GM12892 (cell line): ENCODE results near the gene TBL1X.

ENCODE experiments used
- DNase-seq: peaks from one replicate; pipeline ENCODE4 v3.0.0; 2011; ENCODE audit not compliant: insufficient read length
- FAIRE-seq: peaks from 2 replicates; lab custom pipeline; 2011; peaks lifted over from hg19 to GRCh38; lab: Jason Lieb, UNC
- POLR2A ChIP-seq: IDR thresholded peaks from 2 replicates; pipeline ENCODE4 v1.6.1; 2011; ENCODE audit warnings: low read depth, low read length, control low read depth
- POLR2AphosphoS5 ChIP-seq: IDR thresholded peaks from 2 replicates; pipeline ENCODE4 v1.6.1; 2011; ENCODE audit warnings: low read depth, low read length, control low read depth
- TAF1 ChIP-seq: IDR thresholded peaks from 2 replicates; pipeline ENCODE4 v1.6.1; 2011; ENCODE audit warnings: low read depth, mild to moderate bottlenecking, control low read depth, low read length, borderline replicate concordance

Gene TBL1X

DNA sequence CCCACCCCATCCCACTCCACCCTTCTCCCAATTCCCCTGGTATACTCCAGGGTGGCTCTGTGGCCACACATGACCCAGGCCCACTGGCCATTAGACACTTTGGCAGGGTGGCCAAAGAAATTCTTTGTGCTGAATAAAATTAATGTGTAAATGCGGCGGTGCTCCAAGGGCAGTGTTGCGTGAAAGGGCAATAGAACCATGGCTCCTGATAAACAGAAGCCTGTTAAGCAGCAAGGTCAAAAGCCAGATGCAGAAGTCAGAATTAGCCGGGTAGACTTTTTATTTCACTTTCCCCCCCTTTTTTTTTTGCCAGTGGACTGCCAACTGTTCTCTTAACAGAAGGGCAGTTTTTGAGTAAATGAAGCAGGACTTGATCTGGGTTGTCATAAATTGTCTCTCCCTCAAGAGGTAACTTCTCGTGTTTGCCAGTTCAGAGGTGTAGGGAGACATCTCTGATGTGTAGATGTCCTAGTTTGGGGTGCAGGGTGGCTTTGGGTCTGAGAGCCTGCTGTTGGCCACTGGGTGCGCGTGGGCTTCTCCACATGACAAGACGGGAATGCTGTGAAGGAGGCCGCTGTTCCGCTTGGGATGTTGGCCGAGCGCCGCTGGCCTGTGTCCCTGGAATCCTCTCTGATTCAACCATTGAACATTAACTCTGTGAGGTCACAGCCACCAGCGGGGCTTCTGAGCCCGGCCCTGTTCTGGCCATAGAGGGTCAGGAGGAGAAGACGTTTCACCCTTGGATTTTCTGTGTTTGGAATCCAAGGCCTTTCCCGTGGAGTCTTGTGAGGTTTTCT is 139.5 kb downstream of the TBL1X start:
- FAIRE-seq = no peak
- no peak for TF ChIP-seq TAF1
- no peak for TF ChIP-seq POLR2A
- TF ChIP-seq POLR2AphosphoS5 = no peak
- no peak for DNase-seq

DNA sequence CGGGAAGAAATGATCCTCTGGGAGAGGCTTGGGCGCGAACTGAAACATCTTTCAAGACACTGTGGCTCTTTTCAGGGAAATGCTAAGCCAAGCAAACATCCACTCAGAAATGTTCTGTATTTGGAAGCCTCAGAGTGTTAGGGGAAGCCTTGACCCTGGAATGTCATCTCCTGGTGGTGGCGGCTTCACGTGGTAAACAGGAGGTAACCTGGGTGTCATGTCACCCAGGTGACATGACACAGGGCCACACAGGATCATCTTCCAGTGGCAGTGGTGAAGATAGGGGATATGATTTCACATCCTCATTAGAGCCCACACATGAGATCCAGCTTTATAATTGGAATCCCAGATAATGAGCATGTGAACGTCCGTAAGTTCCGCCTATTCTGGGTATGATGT is 140.0 kb downstream of the TBL1X start:
- DNase-seq (no peak), FAIRE-seq (no peak)
- no peak for TF ChIP-seq POLR2AphosphoS5
- TF ChIP-seq POLR2A = no peak
- no peak for TF ChIP-seq TAF1

DNA sequence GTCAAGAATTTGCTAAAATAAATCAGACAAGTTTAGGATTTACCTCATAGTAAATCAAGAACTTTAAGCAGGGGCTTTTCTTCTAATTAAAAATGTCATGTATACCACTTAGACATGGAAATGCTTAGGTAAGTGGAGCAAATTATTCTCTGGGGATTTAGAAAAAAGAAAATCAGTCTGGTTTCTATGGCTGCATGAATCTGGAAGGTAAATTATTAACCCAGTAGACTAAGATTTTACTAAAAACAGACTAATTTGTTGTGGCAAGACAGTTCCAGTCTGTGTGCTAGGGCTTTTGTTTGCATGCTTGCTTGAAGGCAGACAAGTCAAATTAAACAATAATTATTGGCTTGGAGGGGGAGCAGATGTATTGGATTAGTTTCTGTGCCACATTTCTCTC is 140.6 kb downstream of the TBL1X start:
- DNase-seq (no peak), FAIRE-seq (no peak)
- TF ChIP-seq POLR2AphosphoS5 (no peak), TAF1 (no peak)

DNA sequence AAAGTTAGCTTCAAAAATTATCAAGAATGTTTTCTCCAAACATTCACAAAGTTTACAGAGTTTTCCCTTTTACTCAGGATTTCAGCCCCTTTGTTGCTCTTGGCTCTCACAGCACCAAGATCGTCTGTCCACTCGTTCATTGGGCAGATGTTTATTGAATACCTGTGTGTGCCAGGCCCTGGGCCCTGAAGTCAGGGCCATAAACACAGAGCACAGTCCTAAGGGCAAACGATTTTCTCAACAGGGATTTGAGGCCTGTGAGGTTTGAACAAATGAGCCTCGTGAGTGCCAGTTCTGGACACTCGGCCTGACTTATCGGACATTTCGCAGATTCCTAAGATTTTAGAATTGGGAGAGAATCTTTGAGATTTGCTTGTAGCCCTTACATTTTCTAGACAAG is 142.1 kb downstream of the TBL1X start:
- no peak for TF ChIP-seq TAF1
- no peak for TF ChIP-seq POLR2A
- no peak for TF ChIP-seq POLR2AphosphoS5
- no peak for FAIRE-seq
- DNase-seq = no peak

DNA sequence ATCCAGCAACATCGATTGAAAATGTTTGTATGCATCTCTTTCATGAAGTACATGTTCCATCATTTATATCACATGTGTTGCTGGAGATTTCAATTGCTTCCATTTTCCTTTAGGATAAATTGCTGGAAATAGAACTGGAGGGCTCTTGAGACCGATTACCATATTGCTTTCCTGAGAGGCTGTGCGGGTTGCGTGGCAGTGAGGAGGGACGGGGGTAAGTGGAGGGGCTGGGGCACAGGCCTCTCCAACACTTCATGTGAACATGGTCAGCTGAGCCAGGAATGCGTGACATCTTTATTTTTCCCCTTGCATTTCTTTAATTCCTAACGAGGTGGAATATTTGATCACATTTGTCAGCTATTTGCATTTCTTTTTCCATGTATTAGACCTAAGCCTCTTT is 144.6 kb downstream of the TBL1X start:
- DNase-seq = no peak
- TF ChIP-seq POLR2A = no peak
- no peak for TF ChIP-seq POLR2AphosphoS5
- no peak for TF ChIP-seq TAF1
- FAIRE-seq = no peak

DNA sequence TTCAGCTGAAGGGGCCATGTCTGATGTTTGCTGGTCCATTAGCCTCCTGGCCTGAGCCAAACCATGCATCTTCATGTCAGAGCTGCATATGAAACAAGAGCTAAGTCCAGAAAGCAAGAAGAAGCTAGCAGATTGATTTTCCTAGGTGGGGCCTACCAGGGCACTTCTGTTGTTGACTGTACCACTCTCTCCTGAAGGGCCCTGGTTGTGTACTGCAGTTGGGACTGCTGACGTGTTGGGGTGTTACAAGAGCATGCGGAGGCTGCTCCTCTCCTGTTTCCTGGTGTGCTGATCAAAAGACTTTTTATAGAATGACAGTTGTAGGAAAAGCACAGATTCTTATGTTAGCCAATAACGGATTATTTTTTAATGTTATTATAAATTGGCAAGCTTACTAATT is 145.1 kb downstream of the TBL1X start:
- FAIRE-seq = no peak
- no peak for DNase-seq

DNA sequence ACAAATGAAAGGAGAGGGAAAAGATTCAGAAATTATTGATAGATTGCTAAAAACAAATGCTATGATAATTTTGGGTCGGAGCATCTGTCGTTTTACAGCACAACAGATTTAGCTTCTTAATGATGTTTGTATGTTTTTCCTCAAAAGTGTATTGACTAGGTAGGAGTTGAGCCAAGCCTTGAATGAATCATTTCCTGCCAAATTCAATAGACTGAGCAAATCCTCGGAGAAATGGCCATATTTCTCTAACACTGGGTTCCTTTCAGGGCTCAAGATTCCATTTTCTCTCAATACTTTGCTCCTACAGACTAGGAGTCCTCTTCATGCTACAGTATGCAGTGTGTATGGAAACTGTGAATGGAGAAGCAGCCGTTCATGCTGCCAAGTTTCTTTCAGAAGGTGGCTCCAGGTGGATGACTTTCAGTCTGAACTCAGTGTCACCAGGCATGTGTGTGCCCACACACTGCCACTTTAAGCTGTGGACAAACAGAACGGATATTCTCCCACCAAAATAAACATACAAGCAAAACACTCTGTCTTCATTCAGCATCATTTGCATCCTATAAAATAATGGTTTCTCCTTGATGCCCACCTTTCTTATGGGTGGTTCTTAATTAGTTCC is 146.0 kb downstream of the TBL1X start:
- TF ChIP-seq POLR2AphosphoS5 (no peak), TAF1 (no peak), POLR2A (no peak)
- no peak for DNase-seq
- FAIRE-seq = no peak

More for the DNA sequence above, 145.1 kb downstream of the TBL1X start:
- TF ChIP-seq POLR2A (no peak), TAF1 (no peak), POLR2AphosphoS5 (no peak)

DNA sequence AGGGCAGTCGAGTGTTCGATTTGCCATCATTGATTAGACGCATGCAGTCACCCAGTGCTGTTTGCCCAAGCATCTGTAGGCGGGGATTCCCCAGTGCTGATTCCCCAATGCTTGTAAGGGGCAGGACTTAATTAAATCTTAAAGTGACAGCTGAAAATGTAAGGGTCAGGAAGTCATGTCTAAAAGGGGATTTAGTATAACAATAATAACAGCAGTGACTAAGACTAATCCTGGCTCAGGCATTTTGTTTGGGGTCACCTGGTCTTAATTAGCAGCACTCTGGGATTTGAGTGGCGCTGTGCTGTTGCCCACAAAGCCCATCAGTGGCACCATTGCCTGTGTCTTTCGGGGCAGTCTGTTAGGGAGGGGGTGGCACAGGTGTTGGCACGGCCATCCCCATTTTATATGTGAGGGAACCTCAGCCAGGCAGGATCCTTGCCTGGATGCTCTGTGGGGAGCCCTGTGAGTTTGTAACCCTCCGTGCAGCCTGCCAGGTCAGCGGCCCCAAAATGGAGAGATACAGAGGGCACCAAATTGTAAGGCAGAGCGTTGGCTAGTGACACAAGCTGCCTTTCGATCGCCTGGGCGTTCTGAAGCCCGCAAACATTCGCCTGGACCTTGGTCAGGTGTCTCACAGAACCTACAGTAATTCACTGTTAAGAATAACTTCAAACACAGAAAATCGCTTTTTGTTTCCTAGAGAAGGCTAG is 146.7 kb downstream of the TBL1X start:
- DNase-seq (no peak), FAIRE-seq (peak; percentile 92)
- no peak for TF ChIP-seq POLR2A
- TF ChIP-seq POLR2AphosphoS5 = no peak
- no peak for TF ChIP-seq TAF1

DNA sequence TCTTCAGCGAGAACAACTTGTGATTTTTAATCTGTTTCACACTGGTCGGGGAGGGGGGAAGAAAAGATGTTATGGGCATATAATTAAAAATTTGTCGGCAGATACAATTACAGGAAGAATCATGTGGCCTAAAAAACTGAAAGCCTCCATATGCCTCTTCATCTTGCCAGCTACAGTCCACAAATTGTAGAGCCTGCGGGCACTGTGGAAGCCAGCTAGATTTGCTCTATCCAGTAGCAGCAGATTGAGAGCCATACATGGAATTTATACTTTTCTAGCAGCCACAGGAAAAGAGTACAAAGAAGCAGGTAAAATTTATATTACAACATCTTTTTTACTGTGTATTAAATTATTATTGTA is 147.3 kb downstream of the TBL1X start:
- FAIRE-seq = no peak
- no peak for DNase-seq
- TF ChIP-seq TAF1 (no peak), POLR2A (no peak), POLR2AphosphoS5 (no peak)

DNA sequence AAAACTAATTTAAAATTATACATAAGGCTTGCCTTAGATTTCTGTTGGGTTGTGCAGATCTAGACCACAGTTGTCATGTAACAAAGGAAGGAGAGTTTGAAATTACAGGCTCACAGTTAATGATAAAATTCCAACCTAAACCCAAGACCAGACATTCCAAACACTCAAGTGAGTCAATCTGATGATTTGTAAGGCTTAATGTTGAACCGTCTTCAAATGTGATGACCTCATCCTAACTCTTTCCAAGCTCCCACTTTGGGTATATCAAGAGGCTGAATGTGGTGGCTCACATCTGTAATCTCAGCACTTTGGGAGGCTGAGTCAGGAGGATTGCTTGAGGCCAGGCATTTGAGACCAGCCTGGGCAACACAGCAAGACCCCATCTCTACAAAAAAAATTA is 149.2 kb downstream of the TBL1X start:
- no peak for FAIRE-seq
- DNase-seq = no peak
- no peak for TF ChIP-seq POLR2A
- no peak for TF ChIP-seq TAF1
- TF ChIP-seq POLR2AphosphoS5 = no peak

DNA sequence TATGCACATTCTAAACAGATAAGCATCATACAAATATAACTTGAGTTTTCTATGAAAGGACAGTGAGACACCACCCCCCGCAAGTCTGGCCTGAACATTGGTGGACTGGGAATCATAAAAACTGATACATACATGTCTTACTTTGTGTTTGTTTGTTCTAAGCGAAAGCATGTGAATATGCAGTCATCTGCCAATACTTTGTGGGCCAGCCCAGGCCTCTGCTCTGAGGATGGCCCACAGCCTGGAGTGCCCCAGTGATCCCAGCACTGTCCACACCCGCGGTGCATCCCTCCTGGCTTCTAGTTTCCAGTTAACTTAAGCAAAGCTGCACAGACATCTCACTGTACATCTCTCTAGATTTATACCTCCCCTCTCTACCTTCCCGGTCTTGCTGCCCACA is 154.3 kb downstream of the TBL1X start:
- FAIRE-seq (no peak), DNase-seq (no peak)
- TF ChIP-seq POLR2A (no peak), TAF1 (no peak), POLR2AphosphoS5 (no peak)

DNA sequence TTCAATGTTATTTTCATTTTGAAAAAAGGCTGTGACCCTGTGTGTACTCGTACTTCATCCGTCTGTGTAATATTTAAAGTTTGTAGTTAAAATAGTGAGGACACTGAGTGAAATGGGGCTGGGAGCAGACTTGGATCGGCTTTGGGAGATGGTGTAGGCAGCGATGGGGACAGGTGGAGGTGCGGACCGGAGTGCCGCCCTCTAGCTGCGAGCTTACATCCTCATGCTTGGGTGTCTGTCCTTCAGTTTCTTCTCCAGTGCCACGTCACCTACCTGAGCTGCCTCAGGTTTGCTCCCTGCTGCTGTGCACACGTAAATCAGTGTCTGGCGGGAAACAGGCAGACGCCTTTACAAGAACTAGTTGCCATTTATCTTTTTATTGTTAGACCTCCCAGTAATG is 154.7 kb downstream of the TBL1X start:
- no peak for FAIRE-seq
- no peak for DNase-seq
- TF ChIP-seq POLR2A (no peak), POLR2AphosphoS5 (no peak), TAF1 (no peak)

DNA sequence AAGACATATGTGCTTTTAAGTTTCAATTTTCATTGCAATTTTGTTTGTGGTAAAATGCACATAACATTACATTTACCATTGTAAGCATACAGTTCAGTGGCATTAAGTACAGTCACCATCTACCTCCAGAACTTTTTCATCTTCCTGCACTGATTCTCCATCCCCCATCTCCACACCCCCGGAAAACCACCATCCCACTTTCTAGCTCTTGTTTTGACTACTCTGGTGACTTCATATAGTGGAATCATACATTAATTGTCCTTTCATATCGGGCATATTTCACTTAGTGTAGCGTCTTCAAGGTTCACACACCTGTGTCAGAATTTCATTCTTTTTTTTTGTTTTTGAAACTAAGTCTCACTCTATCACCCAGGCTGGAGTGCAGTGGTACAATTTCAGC is 157.3 kb downstream of the TBL1X start:
- no peak for FAIRE-seq

More for the DNA sequence above, 157.3 kb downstream of the TBL1X start:
- TF ChIP-seq TAF1 (no peak), POLR2AphosphoS5 (no peak), POLR2A (no peak)
- no peak for DNase-seq
